Kidney epithelial cell (primary cell): ENCODE results near the gene MRPS7. TPM values are rescaled to one million over a fixed set of nuclear protein-coding genes. Genes with fewer than 3 reads are reported as not detected.

Experiments used
- DNase-seq: peaks from one replicate; pipeline ENCODE4 v3.0.0-alpha.2; 2010; ENCODE audit warnings: low read depth
- H3K27me3 ChIP-seq: 2 replicates; pipeline ENCODE4 v1.6.0; 2011; ENCODE audit warnings: low read length; ENCODE audit not compliant: control insufficient read depth, insufficient read depth
- H3K36me3 ChIP-seq: 2 replicates; pipeline ENCODE4 v1.5.1; 2011; ENCODE audit warnings: low read length; ENCODE audit not compliant: control insufficient read depth, insufficient read depth
- H3K4me3 ChIP-seq: 2 replicates; pipeline ENCODE4 v1.5.1; 2011; ENCODE audit warnings: low read depth, mild to moderate bottlenecking, control low read depth, low read length
- CTCF ChIP-seq: IDR thresholded peaks from 2 replicates; pipeline ENCODE4 v1.5.1; 2011; ENCODE audit warnings: mild to moderate bottlenecking, moderate library complexity, low read length, control low read depth, inconsistent platforms; ENCODE audit not compliant: insufficient read depth, poor library complexity, severe bottlenecking
- total RNA-seq: library from RNA; depleted of rRNA; stranded (reverse); fragments of >200 nt; gene quantifications from 2 replicates; pipeline ENCODE4 v1.2.3, GENCODE V29; 2015

MRPS7 gene
- 57.8 and 69.4 TPM in 2 replicates for total RNA-seq

GRCh38 chr17:75261336-75262111 is at the start of gene MRPS7, which contains the start of gene GGA3:
MRPS7 (plus strand) TSS chr17:75261879; CDS start chr17:75261901, 22 bp downstream.
GGA3 (minus strand) TSS chr17:75261606; CDS start chr17:75261587, 19 bp downstream.
- TF ChIP-seq CTCF = no peak
- DNase-seq = peak; percentile 44
- no peaks in the 10 kb centered on the region for H3K27me3 ChIP-seq
- H3K4me3 ChIP-seq = peak within 1 kb of the TSS; percentile 98
- H3K36me3 ChIP-seq = no peaks in the 10 kb centered on the region

GRCh38 chr17:75218131-75218530 is 43.5 kb upstream of the MRPS7 start:
- DNase-seq = no peak
- peaks cover 2% of the 10 kb centered on the region for H3K36me3 ChIP-seq
- no peaks in the 10 kb centered on the region for H3K27me3 ChIP-seq
- TF ChIP-seq CTCF = no peak
- no peak overlapping the region for H3K4me3 ChIP-seq

GRCh38 chr17:75219815-75220214 is 41.9 kb upstream of the MRPS7 start:
- DNase-seq = no peak
- Histone ChIP-seq H3K27me3 (no peaks in the 10 kb centered on the region), H3K36me3 (peaks cover 2% of the 10 kb centered on the region), H3K4me3 (no peak overlapping the region)
- TF ChIP-seq CTCF = no peak

GRCh38 chr17:75225016-75225415 is 36.7 kb upstream of the MRPS7 start:
- no peak for DNase-seq
- Histone ChIP-seq H3K36me3 (peaks cover 2% of the 10 kb centered on the region), H3K4me3 (no peak overlapping the region), H3K27me3 (no peaks in the 10 kb centered on the region)
- no peak for TF ChIP-seq CTCF

- TF ChIP-seq CTCF = no peak
- DNase-seq = no peak
- Histone ChIP-seq H3K27me3 (no peaks in the 10 kb centered on the region), H3K36me3 (peaks cover 3% of the 10 kb centered on the region), H3K4me3 (no peak overlapping the region)
Observed at GRCh38 chr17:75227729-75228128, 34.0 kb upstream of the MRPS7 start.

GRCh38 chr17:75228305-75228704 is 33.4 kb upstream of the MRPS7 start:
- H3K36me3 ChIP-seq = peaks cover 3% of the 10 kb centered on the region

More at GRCh38 chr17:75228305-75228704, 33.4 kb upstream of the MRPS7 start:
- H3K4me3 ChIP-seq = no peak overlapping the region
- TF ChIP-seq CTCF = no peak
- H3K27me3 ChIP-seq = no peaks in the 10 kb centered on the region
- DNase-seq = no peak
